NCI-H1694 (cell line): ENCODE measurements around the gene CDC34.
A peak's percentile ranks its signal among the peaks of the same experiment; 100 is the strongest.

ENCODE experiments used
- DNase-seq: peaks from one replicate; lab custom pipeline; 2025; lab: John Stamatoyannopoulos, UW

Gene CDC34, protein sequence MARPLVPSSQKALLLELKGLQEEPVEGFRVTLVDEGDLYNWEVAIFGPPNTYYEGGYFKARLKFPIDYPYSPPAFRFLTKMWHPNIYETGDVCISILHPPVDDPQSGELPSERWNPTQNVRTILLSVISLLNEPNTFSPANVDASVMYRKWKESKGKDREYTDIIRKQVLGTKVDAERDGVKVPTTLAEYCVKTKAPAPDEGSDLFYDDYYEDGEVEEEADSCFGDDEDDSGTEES

DNA sequence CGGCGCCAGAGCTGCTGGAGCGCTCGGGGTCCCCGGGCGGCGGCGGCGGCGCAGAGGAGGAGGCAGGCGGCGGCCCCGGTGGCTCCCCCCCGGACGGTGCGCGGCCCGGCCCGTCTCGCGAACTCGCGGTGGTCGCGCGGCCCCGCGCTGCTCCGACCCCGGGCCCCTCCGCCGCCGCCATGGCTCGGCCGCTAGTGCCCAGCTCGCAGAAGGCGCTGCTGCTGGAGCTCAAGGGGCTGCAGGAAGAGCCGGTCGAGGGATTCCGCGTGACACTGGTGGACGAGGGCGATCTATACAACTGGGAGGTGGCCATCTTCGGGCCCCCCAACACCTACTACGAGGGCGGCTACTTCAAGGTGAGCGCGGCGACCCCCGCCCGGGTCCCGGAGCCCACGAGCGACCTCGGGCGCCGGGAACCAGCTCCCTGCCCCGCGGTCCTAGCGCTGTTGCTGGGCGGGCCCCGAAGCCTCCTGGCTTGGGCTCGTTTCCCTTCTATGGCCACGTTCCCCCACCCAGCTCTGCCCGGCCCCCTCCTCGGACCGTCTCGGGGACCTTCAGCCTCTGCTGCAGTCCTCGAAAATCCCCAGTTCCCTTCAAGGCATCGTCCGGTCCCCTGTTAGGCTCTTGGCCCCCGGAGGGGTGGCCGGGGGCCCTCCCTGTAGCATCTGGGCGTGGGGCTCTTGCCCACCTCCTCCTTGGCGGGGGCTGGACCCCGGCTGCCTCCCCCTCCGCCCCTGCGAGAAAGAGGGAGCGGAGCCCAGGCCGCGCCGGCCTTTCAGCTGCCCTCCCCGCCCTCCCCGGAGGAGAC, at the start of gene CDC34:
Gene CDC34 (plus strand): TSS at position 8 of the 808 bp plus-strand sequence. CDS start 172 bp downstream, at position 180.
- DNase-seq, result no peak

DNA sequence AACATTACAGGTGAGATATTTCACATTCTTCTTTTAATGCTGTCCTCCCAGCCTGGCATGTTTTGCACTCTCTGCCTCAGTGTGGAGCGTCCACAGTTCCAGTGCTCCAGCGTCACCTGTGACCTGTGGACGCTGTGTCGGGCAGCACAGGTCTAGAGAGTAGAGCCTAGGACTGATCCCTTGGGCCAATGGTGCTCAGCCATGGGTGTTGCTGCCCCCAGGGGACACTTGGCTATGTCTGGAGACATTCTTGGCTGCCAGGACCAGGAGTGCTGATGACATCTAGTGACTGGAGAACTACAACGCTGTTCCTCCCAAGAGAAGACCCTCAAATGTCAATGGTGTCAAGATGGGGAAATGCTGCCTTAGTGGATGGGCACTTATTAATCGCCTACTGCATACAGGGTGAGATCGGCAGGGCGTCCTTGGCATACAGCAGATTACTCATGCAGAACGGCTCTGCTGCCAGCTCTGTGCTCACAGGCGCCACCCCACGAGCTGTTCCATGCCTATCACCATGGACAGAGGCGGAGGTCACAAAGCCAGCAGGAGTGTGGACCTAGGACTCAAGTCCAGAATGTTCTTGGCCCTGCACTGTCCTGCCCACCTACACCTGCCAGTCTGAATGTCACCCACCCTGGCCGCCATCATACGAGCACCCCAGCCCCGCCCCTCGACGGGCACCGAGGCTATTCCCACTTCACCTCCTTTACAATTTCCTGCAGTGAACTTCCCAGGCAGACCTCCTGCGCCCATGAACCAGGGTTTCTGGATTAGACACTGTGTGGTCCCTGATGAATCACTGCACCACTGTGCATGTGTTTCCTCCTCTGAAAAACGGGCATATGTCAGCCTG, 49.1 kb upstream of the CDC34 start:
- DNase-seq, result no peak

DNA sequence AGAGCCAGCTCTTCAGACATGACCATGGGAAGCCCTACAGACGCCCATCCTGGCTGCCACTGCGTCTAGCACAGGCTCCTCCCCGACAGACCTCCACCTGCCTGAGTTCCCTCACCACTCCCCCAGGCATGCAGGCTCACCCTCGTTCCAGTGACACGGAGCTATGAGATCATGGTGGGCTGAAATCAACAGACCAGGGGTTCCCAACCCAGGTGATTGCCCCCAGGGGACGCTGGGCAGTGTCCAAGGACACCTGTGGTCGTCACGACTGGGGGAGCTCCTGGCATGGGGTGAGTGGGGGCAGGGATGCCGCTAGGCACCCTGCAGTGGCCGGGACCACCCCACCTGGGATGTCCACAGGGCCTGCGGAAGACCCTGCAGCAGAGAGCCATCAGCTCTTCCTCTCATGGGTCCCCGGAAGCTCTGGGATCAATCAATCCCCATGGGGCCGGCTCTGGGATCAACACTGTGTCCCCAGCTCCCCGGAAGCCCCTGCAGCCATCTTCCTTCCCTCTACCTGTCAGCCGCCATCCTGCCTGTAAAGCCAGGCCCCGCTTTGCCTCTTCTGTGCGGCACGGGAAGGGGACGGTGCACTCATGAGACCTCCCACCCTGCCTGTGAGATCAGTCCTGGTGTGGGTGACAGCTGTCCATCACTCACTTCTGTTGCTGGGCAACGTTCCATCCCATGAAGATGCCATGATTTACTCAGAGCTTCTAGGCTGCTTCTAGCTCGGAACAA, 48.1 kb upstream of the CDC34 start:
- DNase-seq, result no peak

DNA sequence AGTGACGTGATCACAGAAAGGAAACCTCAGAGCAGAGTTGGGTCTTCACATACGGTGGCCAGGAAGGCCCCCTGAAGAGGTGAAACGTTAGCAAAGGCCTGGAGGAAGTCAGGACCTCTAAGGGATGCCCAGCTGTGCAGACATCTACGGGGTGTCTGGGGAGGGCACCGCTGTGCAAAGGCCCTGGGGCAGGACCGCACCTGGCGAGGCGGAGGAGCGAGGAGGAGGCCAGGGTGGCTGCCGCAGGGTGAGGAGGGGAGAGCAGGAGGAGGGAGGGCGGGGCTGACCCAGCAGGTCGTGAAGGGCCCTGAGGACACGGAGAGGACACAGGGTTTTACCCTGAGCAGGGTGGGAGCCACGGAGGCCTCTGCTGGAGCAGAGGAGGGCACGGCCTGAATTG, 47.1 kb upstream of the CDC34 start:
- no peak for DNase-seq

DNA sequence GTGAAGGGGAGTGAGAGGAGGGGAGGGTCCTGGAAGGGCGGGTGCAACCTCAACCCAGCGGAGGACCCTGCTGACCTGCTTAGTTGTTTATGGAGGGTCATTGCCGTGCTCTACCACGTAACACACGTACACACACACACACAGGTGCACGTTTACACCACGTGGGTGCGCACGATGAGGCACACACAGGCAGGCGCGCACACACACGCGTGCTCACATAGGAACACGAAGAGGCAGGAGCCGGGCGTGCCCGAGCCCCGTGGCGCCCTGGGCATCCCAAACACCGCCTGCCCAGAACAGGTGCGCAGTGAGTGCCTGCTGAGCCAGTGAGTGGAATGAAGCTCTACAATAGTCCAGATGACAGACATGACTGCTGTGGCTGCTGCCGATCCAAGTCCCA, 46.5 kb upstream of the CDC34 start:
- no peak for DNase-seq

DNA sequence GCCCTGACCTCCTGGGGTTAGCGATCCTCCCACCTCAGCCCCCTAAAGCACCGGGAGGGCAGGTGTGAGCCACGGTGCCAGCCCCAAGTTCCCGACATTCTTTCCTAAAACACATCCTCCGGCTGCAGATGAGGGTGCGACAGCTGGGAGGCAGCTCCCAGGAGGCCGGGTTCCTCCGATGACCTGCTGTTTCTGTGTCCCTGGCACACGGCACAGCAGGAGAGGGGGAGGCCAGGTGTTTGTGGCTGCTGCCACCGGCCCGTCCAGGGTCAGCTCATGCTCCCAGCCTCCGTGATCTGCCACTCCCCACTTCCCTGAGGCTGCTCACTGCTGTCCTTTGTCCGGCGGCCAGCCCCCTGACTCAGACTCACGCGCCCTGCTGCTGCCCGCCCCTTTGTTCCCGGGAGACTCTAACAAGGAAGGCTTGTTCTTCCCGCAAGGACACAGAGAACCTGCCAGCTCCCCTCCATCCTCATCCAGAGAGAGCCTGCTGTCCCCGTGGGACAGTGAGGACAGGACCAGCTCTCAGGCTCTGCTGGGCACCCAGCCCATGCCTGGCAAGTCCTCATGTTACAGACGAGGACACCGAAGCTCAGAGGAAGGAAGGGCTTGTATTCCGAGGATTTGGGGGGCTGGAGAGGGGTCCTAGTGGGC, 45.9 kb upstream of the CDC34 start:
- no peak for DNase-seq

DNA sequence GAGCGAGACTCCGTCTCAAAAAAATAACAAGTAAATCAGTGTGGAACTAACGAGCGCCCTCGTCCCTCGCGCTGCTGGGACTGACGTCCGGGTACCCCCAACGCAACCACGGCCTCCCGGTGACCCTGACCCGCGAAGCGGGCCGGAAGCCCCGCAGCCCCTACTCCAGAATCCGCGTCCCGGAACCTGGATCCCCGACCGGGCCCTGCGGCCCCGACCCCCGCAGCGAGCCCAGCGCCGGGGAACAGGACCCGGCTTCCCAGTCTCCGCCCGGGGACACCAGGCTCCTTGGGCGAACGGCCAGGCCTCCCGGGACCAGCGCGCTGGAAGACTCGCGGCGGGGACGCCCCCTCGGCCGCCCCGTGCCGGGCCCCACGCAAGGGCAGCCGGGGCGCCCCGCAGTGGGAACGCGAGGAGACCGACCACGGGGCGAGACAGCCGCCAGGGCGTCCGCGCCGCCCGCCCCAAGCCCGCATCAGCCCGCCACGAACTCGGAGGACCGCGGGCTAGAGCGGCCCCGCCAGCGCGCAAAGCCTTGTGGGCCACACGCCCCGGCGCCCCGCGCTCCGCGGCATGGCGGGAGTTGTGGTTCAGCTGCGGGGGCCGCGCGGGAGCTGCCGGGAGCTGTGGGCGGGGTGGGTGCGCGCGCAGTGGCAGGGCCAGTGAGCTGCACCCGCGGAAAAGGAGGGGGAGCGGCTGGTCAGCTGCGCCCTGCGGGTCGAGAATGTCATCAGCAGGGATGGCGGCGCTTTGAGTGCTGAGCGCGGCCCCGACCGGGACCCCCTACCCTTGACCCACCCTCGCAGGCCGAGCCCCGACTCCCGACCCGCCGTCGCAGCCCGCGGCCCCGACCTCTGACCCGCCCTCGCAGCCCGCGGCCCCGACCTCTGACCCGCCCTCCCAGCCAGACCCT, 42.8 kb upstream of the CDC34 start:
- DNase-seq, result peak; percentile 55

DNA sequence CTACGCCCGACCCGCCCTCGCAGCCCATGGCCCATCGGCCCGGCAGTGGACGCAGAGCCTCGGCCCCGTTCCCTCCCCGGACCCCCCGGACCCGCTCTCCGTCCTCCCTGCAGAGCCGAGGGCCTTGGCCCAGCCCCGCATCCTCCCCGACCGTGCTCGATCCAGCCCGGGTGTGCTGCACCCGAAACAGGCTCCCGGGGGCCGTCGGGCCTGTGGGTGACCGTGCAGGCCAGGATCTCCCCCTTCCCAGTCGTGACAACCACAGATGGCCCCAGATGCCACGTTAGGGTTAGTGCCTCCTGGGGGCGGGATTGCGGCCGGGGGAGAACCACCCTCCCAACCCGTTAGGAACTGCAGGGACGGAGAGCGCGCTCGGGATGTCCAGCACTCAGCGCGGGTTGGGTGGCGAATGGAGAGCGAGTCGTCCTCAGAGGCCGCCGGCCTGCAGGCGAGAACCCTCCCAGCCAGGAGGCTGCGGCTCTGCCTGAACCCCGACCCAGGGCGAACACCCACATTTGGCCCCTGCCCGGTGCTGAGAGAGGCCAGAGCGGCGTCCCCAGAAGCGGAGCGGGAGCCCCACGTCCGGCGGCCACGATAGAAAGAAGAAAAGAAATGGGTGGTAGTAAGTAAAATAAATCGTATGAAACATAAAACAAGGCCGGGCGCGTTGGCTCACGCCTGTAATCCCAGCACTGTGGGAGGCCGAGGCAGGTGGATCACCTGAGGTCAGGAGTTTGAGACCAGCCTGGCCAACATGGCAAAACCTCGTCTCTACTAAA, 42.0 kb upstream of the CDC34 start:
- no peak for DNase-seq

DNA sequence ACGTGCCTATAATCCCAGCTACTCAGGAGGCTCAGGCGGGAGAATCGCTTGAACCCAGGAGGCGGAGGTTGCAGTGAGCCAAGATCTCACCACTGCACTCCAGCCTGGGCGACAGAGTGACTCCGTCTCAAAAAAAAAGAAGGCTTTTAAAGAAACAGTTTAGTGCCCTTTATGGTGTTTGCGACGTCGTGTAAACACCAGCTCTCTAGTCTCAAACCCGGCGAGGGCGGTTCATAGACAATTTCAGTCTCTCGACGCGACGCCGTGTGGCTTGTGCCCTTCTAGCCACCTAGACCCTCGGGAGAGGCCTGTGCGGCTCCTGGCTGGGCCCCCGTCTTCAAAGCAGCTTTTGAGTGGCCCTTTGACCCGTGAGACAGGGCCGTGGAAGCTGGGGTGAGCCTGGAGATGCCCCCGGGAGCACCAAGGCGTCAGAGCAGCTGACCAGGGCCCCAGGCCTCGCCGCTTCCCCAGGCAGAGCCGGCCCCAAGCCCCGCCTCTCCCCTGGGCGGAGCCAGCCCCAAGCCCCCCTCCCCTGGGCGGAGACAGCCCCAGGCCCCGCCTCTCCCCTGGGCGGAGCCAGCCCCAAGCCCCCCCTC, 40.3 kb upstream of the CDC34 start:
- DNase-seq, result no peak

DNA sequence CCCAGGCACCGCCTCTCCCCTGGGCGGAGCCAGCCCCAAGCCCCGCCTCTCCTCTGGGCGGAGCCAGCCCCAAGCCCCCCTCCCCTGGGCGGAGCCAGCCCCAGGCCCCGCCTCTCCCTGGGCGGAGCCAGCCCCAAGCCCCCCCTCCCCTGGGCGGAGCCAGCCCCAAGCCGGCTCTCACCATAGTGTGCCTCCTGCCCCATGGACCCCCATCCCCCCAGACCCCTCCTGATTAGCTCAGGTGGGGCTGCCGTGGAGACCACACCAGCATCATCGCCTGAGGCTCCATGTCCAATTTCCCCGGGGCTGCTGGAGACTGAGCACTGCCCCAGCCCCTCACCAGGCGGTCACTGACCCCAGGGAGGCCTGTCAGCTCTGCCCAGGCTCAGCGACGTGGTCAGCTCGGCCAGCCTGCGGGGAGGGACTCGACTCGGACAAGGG, 39.4 kb upstream of the CDC34 start:
- no peak for DNase-seq

DNA sequence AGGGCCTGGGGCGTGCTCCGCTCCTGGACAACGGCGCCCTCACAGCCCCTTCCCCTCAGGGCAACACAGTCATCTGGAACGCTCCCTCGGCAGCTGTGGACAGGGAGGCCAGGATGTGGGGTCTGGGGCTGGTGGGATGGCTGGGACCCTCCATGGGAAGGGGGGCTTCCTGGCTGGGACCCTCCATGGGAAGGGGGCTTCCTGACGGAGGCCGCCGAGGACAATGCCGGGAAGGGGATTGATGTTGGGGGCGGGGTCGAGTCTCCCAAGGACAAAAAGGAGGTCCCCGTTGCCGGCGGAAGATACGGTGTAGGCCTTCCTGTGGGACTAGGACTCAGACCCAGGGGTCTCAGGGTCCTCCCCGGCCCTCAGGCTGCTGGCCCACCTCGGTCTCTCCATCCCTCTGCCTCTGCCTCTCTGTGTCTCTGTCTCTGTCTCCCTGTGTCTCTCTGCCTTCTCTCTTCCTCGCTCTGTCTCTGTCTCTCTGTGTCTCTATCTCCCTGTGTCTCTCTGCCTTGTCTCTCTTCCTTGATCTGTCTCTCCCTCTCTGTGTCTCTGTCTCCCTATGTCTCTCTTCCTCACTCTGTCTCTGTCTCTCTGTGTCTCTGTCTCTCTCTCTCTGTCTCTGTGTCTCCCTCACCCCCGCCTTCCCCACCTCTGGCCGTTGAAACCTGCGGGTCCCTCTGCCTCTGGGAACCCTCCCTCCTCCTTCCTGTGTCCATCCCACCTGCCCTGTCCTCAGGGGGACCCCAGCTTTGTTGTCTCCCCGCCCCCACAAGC, 38.0 kb upstream of the CDC34 start:
- no peak for DNase-seq

DNA sequence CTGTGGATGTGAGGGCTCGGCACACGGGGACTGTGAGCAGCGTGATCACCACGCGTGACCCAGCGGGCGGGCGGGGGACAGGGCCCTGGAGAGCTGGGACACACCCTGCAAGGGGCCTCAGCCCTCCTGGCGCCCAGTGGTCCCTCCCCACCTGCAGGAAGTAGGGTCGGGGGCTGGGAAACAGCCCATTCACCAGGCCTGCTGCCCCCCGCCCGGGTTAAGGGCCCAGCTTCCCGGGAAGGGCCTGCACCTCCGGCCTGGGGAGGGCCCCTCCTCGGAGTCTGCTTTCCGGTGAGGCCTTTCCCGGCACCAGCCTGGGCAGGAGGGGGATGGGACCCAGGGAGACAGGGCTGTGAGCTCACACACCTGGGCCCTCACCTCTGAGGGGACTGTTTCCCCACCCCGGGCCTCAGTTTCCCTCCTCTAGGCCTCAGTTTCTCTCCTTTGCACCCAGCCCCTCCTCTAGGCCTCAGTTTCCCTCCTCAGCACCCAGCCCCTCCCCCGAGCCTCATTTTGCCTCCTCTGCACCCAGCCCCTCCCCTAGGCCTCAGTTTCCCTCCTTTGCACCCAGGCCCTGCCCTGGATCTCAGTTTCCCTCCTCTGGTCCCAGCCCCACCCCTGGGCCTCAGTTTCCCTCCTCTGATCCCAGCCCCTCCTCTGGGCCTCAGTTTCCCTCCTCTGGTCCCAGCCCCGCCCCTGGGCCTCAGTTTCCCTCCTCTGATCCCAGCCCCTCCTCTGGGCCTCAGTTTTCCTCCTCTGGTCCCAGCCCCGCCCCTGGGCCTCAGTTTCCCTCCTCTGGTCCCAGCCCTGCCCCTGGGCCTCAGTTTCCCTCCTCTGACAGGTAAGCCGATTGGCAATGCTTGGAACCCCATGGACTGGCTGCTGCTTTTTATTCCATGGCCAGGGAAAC, 37.1 kb upstream of the CDC34 start:
- no peak for DNase-seq

DNA sequence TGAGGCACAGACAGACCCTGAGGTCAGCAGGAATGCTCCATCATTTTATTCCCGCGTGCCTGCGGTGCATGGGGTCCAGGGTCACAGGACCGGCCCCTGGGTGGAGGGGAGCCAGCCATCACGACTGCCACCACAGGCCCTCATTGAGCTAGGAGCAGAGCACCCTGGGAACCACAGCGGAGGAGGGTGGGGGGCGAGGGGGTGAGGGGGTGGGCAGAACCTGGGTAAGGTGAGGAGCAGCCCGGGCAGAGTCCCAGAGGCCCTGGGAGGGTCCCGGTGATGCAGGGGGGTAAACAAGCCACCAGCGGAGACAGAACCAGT, 36.5 kb upstream of the CDC34 start:
- no peak for DNase-seq

DNA sequence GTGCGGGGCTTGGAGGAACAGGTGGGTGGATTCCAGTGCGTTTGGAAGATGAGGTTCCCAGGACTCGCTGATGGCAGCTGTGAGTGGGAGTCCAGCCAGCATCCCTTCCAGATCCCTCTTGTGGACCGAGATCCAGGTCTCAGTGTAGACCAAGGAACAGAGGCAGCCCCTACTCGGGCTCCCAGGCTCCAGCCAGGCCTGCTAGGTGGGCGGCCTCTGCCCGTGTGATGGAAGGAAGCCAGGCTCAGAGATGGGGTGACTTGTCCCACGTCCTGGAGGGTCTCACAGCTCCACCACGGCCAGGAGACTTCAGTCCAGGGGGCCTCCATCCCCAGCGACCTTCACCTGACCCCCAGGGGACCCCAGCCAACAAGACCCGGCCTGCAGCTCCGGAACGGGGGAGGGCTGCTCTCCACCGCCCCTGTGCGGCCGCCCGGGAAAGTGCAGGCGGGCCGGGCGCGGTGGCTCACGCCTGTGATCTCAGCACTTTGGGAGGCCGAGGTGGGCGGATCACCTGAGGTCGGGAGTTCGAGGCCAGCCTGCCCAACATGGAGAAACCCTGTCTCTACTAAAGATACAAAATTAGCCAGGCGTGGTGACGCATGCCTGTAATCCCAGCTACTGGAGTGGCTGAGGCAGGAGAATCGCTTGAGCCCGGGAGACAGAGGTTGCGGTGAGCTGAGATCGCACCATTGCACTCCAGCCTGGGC, 36.0 kb upstream of the CDC34 start:
- peak; percentile 17 for DNase-seq

DNA sequence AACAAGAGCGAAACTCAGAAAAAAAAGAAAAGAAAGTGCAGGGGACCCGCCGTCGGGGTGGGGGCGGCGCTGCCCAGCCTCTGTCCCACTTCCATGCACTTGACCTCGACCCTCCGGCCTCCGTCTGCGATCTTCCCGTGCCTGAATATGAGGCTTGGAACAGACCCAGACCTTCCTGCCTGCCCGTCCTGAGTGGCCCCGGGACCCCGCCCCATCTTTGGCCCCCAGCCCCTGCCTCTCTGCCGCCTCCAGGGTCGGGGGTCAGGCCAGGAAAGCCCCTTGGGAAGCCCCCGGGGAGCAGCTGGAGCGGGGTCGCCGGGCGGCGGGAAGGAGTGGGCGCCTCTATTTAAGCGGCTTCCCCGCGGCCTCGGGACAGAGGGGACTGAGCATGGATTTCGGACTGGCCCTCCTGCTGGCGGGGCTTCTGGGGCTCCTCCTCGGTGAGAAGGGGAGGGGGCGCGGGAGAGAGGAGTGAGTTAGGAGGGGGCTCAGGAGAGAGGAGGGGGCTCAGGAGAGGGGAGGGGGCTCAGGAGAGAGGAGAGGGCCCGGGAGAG, 35.4 kb upstream of the CDC34 start, which contains the start of gene MADCAM1:
Gene MADCAM1 (plus strand): TSS at position 375 of the 554 bp plus-strand sequence. CDS start 14 bp downstream, at position 389.
- no peak for DNase-seq

DNA sequence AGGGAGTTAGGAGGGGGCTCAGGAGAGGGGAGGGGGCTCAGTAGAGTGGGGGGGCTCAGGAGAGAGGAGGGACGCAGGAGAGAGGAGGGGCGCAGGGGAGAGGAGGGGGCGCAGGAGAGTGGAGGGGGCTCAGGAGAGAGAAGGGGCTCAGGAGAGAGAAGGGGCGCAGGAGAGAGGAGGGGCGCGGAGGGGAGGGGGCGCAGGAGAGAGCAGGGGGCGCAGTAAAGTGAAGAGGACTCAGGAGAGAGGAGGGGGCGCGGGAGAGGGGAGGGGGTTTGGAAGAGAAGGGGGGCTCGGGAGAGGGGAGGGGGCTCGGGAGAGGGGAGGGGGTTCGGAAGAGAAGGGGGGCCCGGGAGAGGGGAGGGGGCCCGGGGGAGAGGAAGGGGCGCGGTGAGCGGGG, 34.6 kb upstream of the CDC34 start:
- no peak for DNase-seq
